ENCODE measurements around the gene SLC10A7. TPM values are rescaled to one million over a fixed set of nuclear protein-coding genes. Genes with fewer than 3 reads are reported as not detected.

The SLC10A7 gene
- total RNA-seq, 4 donors from 2014 or later: 12.9 to 28.1 (median 19.5) TPM

GRCh38 chr4:146236216-146236615 is 285.5 kb downstream of the SLC10A7 start:
- TF ChIP-seq POLR2A (IDR thresholded peaks at IDR 0.05) (no peak), CTCF (IDR thresholded peaks at IDR 0.05) (no peak)
- H3K27ac ChIP-seq: peak overlapping the region in 1 of 4 donors; percentile 35
- DNase-seq: no peak
- H3K4me3 ChIP-seq: no peak overlapping the region
- no peaks in the 10 kb centered on the region for H3K4me1 ChIP-seq
- no peaks in the 10 kb centered on the region for H3K36me3 ChIP-seq
- no peaks in the 10 kb centered on the region for H3K9me3 ChIP-seq
- H3K27me3 ChIP-seq: no peaks in the 10 kb centered on the region

DNA sequence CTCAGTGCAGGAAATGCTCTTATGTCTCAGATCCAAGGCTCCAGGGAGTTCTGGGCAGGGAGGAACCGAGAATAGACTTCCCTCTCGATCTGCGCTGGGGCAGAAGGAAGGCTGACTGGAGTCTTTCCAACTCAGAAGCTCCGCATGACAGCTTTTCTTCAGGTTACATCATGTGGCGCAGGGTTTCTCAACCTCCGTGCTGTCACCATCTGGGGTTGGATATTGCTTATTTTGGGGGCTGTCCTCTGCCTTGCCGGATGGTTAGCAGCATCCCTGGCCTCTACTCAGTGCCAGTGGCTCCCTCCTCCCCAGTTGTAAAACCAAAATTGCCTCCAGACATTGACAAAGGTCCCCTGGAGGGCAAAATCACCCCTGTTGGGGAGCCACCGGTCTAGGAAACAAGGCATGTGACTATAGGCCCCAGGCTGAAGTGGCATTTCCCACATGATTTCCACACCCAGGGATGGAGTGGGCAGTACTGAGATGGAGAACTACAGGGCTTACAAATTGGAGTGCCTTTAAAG is 286.0 kb downstream of the SLC10A7 start:
- no peaks in the 10 kb centered on the region for H3K4me1 ChIP-seq
- H3K36me3 ChIP-seq: no peaks in the 10 kb centered on the region
- no peak for DNase-seq
- H3K9me3 ChIP-seq: no peaks in the 10 kb centered on the region
- H3K27me3 ChIP-seq: no peaks in the 10 kb centered on the region
- TF ChIP-seq POLR2A (IDR thresholded peaks at IDR 0.05) (no peak), CTCF (IDR thresholded peaks at IDR 0.05) (no peak)
- H3K4me3 ChIP-seq: no peak overlapping the region
- H3K27ac ChIP-seq: peak overlapping the region in 2 of 4 donors; percentile 17 to 35

- TF ChIP-seq POLR2A (IDR thresholded peaks at IDR 0.05) (no peak), CTCF (IDR thresholded peaks at IDR 0.05) (no peak)
- Histone ChIP-seq H3K4me3 (no peak overlapping the region), H3K27ac (no peak overlapping the region), H3K4me1 (no peaks in the 10 kb centered on the region), H3K9me3 (no peaks in the 10 kb centered on the region), H3K27me3 (no peaks in the 10 kb centered on the region), H3K36me3 (no peaks in the 10 kb centered on the region)
- no peak for DNase-seq
Measured at GRCh38 chr4:146232131-146232722, 289.5 kb downstream of the SLC10A7 start.

DNA sequence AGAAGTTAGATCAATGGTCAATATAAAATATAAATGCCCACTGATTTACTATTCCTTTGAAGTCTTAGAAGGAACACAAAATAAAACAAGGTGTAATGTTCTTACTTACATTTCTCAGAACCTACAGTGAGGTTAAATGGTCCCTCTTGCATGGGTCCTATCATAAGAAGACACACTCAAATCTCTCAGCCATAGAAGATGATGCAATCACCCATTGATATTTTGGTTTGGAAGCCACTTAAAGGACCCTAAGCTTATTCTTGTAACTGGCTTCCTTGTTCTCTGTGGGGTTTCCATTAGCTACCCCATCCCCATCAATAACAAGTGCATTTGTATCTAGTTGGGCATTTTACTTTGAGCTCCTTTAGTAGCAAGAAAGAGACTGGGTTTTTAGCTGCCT is 292.3 kb downstream of the SLC10A7 start:
- DNase-seq: no peak

DNA sequence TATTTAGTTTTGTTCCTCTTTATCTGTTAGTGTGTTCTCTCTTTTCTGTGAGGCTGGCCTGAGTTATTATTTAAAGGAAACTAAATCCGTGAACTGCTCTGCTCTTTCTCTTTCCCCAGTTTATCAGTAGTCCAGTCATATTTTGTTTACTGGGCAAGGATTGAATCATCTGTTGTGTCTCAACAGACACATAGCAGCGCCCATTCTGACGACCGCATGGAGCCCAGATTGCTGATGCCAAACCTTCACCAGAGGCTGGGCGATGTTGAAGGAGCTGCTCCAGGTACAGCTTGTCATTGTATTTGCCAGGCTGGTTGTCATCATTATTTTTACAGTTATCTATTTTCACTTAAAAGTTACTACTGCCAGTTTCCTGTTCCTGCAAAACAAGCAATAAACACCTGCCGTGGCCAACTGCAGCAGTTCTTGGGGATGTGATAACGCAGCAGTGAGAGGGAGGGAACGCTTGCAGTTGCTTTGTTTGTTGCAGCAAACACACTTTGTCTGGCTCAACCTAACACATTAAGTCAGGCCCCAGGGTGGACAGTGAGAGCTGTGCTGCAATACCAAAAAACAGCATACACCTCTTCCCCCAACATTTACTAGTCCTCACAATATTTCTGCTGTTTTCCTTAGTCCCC is 297.3 kb downstream of the SLC10A7 start:
- no peak overlapping the region for H3K27ac ChIP-seq
- TF ChIP-seq CTCF (IDR thresholded peaks at IDR 0.05): no peak
- no peak overlapping the region for H3K4me3 ChIP-seq
- no peak for DNase-seq
- H3K4me1 ChIP-seq: no peaks in the 10 kb centered on the region
- no peaks in the 10 kb centered on the region for H3K36me3 ChIP-seq
- no peaks in the 10 kb centered on the region for H3K27me3 ChIP-seq
- H3K9me3 ChIP-seq: no peaks in the 10 kb centered on the region

More for the DNA sequence above, 292.3 kb downstream of the SLC10A7 start:
- TF ChIP-seq CTCF (IDR thresholded peaks at IDR 0.05): no peak
- TF ChIP-seq POLR2A (IDR thresholded peaks at IDR 0.05): no peak
- no peak overlapping the region for H3K27ac ChIP-seq
- H3K9me3 ChIP-seq: no peaks in the 10 kb centered on the region
- no peak overlapping the region for H3K4me3 ChIP-seq
- no peaks in the 10 kb centered on the region for H3K36me3 ChIP-seq
- no peaks in the 10 kb centered on the region for H3K27me3 ChIP-seq
- H3K4me1 ChIP-seq: no peaks in the 10 kb centered on the region
